Activated T-cell treated with anti-CD3 and anti-CD28 coated beads, Interleukin-2, amount 50 U/mL, for 72 hours (primary cell): ENCODE results near the gene CRNKL1. TPM values are rescaled to one million over a fixed set of nuclear protein-coding genes. Genes with fewer than 3 reads are reported as not detected.

Experiments
- ATAC-seq, 2 donors: fragments of 150-1000 bp; cut with Tn5 transposase; replicated peaks in 1 of 2; 2 replicates each; pipeline ENCODE4 v1.10.0; 2021; ENCODE audit warnings: moderate library complexity in 2 of 2, mild to moderate bottlenecking in 1 of 2
- DNase-seq, 2 donors: peaks; one replicate each; pipeline ENCODE4 v3.0.0; 2021 to 2022; ENCODE audit warnings: mixed read lengths in 1 of 2
- H3K27ac Mint-ChIP-seq: one replicate; pipeline ENCODE4 v1.8.0; 2022; ENCODE audit warnings: mild to moderate bottlenecking, moderate library complexity, mixed read lengths
- H3K27me3 Mint-ChIP-seq: one replicate; pipeline ENCODE4 v1.8.0; 2022; ENCODE audit warnings: low read depth, mixed read lengths
- H3K36me3 Mint-ChIP-seq, 2 donors: one replicate each; pipeline ENCODE4 v1.8.0; 2022; ENCODE audit warnings: mixed read lengths in 2 of 2, mild to moderate bottlenecking in 1 of 2; ENCODE audit not compliant: insufficient read depth in 2 of 2
- H3K4me1 Mint-ChIP-seq: one replicate; pipeline ENCODE4 v1.8.0; 2022; ENCODE audit warnings: low read depth, mixed read lengths
- H3K4me3 Mint-ChIP-seq, 2 donors: one replicate each; pipeline ENCODE4 v1.8.0; 2022; ENCODE audit warnings: mild to moderate bottlenecking in 2 of 2, mixed read lengths in 2 of 2, moderate library complexity in 2 of 2
- H3K9me3 Mint-ChIP-seq, 2 donors: one replicate each; pipeline ENCODE4 v1.8.0; 2022; ENCODE audit warnings: mixed read lengths in 2 of 2
- total RNA-seq, 2 donors: library from RNA; stranded (reverse); gene quantifications; one replicate each; pipeline ENCODE4 v1.2.3, GENCODE V29; 2022

The CRNKL1 gene
- total RNA-seq = 10 to 100 TPM; 22.3 to 27.9 TPM

GRCh38 chr20:20052074-20052970 lies at the start of gene CRNKL1, which contains the start of gene CFAP61:
Gene CRNKL1 (minus strand): TSS chr20:20052466. CDS start chr20:20052342, 124 bp downstream.
Gene CFAP61 (plus strand): TSS chr20:20052532. CDS start chr20:20056654, 4,122 bp downstream.
- DNase-seq (peak; percentile 96 to 98), ATAC-seq (peak; percentile 96 to 98)
- Mint-ChIP-seq H3K27ac (peak within 1 kb of the TSS; percentile 98), H3K4me1 (peaks cover 17% of the 10 kb centered on the region), H3K4me3 (peak within 1 kb of the TSS; percentile 98 to 99), H3K36me3 (peaks cover 12 to 27% of the 10 kb centered on the region in 2 donors), H3K9me3 (no peaks in the 10 kb centered on the region), H3K27me3 (no peaks in the 10 kb centered on the region)

GRCh38 chr20:20100881-20101280 lies 48.6 kb upstream of the CRNKL1 start:
- H3K36me3 Mint-ChIP-seq = no peaks in the 10 kb centered on the region
- ATAC-seq (no peak), DNase-seq (no peak)
- no peaks in the 10 kb centered on the region for H3K4me1 Mint-ChIP-seq
- no peak overlapping the region for H3K4me3 Mint-ChIP-seq
- no peak overlapping the region for H3K27ac Mint-ChIP-seq
- no peaks in the 10 kb centered on the region for H3K9me3 Mint-ChIP-seq
- peaks cover 15% of the 10 kb centered on the region for H3K27me3 Mint-ChIP-seq

- H3K27ac Mint-ChIP-seq = no peak overlapping the region
- no peaks in the 10 kb centered on the region for H3K36me3 Mint-ChIP-seq
- no peaks in the 10 kb centered on the region for H3K4me1 Mint-ChIP-seq
- H3K27me3 Mint-ChIP-seq = peaks cover 15% of the 10 kb centered on the region
- DNase-seq (no peak), ATAC-seq (no peak)
- H3K9me3 Mint-ChIP-seq = no peaks in the 10 kb centered on the region
- H3K4me3 Mint-ChIP-seq = no peak overlapping the region
Observed at GRCh38 chr20:20096421-20096820, 44.2 kb upstream of the CRNKL1 start.

GRCh38 chr20:20095114-20095872 lies 43.0 kb upstream of the CRNKL1 start:
- no peak for ATAC-seq
- no peak overlapping the region for H3K4me3 Mint-ChIP-seq
- H3K27ac Mint-ChIP-seq = no peak overlapping the region
- no peaks in the 10 kb centered on the region for H3K4me1 Mint-ChIP-seq
- H3K27me3 Mint-ChIP-seq = peaks cover 23% of the 10 kb centered on the region
- H3K9me3 Mint-ChIP-seq = no peaks in the 10 kb centered on the region
- no peak for DNase-seq
- H3K36me3 Mint-ChIP-seq = no peaks in the 10 kb centered on the region

GRCh38 chr20:20094410-20094809 lies 42.1 kb upstream of the CRNKL1 start:
- Mint-ChIP-seq H3K27ac (no peak overlapping the region), H3K4me3 (no peak overlapping the region), H3K4me1 (no peaks in the 10 kb centered on the region), H3K9me3 (no peaks in the 10 kb centered on the region), H3K36me3 (no peaks in the 10 kb centered on the region), H3K27me3 (peaks cover 23% of the 10 kb centered on the region)
- DNase-seq (no peak), ATAC-seq (no peak)

GRCh38 chr20:20092827-20093226 lies 40.6 kb upstream of the CRNKL1 start:
- no peak for DNase-seq
- Mint-ChIP-seq H3K4me3 (no peak overlapping the region), H3K9me3 (no peaks in the 10 kb centered on the region), H3K36me3 (no peaks in the 10 kb centered on the region), H3K4me1 (no peaks in the 10 kb centered on the region), H3K27ac (no peak overlapping the region), H3K27me3 (peaks cover 23% of the 10 kb centered on the region)
- ATAC-seq = no peak

- Mint-ChIP-seq H3K27me3 (peaks cover 31% of the 10 kb centered on the region), H3K4me1 (no peaks in the 10 kb centered on the region), H3K4me3 (no peak overlapping the region), H3K36me3 (no peaks in the 10 kb centered on the region), H3K9me3 (no peaks in the 10 kb centered on the region), H3K27ac (no peak overlapping the region)
- no peak for DNase-seq
- no peak for ATAC-seq
Observed at GRCh38 chr20:20089939-20090338, 37.7 kb upstream of the CRNKL1 start.

GRCh38 chr20:20089018-20089417 lies 36.8 kb upstream of the CRNKL1 start:
- Mint-ChIP-seq H3K27me3 (peaks cover 38% of the 10 kb centered on the region), H3K4me3 (no peak overlapping the region), H3K36me3 (no peaks in the 10 kb centered on the region), H3K27ac (no peak overlapping the region), H3K9me3 (no peaks in the 10 kb centered on the region), H3K4me1 (no peaks in the 10 kb centered on the region)
- ATAC-seq (no peak), DNase-seq (no peak)

- Mint-ChIP-seq H3K27me3 (peaks cover 36% of the 10 kb centered on the region), H3K4me3 (no peak overlapping the region), H3K27ac (no peak overlapping the region), H3K4me1 (no peaks in the 10 kb centered on the region), H3K36me3 (no peaks in the 10 kb centered on the region), H3K9me3 (no peaks in the 10 kb centered on the region)
- no peak for DNase-seq
- ATAC-seq = no peak
Observed at GRCh38 chr20:20085812-20086211, 33.5 kb upstream of the CRNKL1 start.

- Mint-ChIP-seq H3K27me3 (peaks cover 34% of the 10 kb centered on the region), H3K27ac (no peak overlapping the region), H3K4me1 (no peaks in the 10 kb centered on the region), H3K9me3 (no peaks in the 10 kb centered on the region), H3K36me3 (no peaks in the 10 kb centered on the region), H3K4me3 (no peak overlapping the region)
- DNase-seq (no peak), ATAC-seq (no peak)
Observed at GRCh38 chr20:20085071-20085470, 32.8 kb upstream of the CRNKL1 start.

- Mint-ChIP-seq H3K27me3 (peaks cover 35% of the 10 kb centered on the region), H3K4me3 (no peak overlapping the region), H3K9me3 (no peaks in the 10 kb centered on the region), H3K4me1 (no peaks in the 10 kb centered on the region), H3K27ac (no peak overlapping the region), H3K36me3 (no peaks in the 10 kb centered on the region)
- ATAC-seq = no peak
- DNase-seq = no peak
Observed at GRCh38 chr20:20084296-20084752, 32.1 kb upstream of the CRNKL1 start.

- no peaks in the 10 kb centered on the region for H3K4me1 Mint-ChIP-seq
- no peak for DNase-seq
- peak; percentile 32 to 41 for ATAC-seq
- H3K4me3 Mint-ChIP-seq = no peak overlapping the region
- H3K27me3 Mint-ChIP-seq = peaks cover 40% of the 10 kb centered on the region
- H3K9me3 Mint-ChIP-seq = no peaks in the 10 kb centered on the region
- no peaks in the 10 kb centered on the region for H3K36me3 Mint-ChIP-seq
- H3K27ac Mint-ChIP-seq = no peak overlapping the region
Observed at GRCh38 chr20:20083807-20084206, 31.5 kb upstream of the CRNKL1 start.

- no peaks in the 10 kb centered on the region for H3K36me3 Mint-ChIP-seq
- no peak overlapping the region for H3K27ac Mint-ChIP-seq
- no peaks in the 10 kb centered on the region for H3K9me3 Mint-ChIP-seq
- ATAC-seq (no peak), DNase-seq (no peak)
- no peak overlapping the region for H3K4me3 Mint-ChIP-seq
- H3K4me1 Mint-ChIP-seq = no peaks in the 10 kb centered on the region
- H3K27me3 Mint-ChIP-seq = peaks cover 27% of the 10 kb centered on the region
Observed at GRCh38 chr20:20079102-20079784, 27.0 kb upstream of the CRNKL1 start.
